HEK293 (cell line): Measurements from ENCODE around the gene PAK6.

Source experiments
- BCL11B ChIP-seq: fragments of 450-650 bp; formaldehyde crosslinking; IDR thresholded peaks from 2 replicates; pipeline ENCODE4 v1.5.1; 2016; ENCODE audit warnings: low read depth, missing biosample characterization, missing genetic modification characterization
- GFI1B ChIP-seq: fragments of 450-650 bp; formaldehyde crosslinking; IDR thresholded peaks from 2 replicates; pipeline ENCODE4 v1.5.1; 2016; ENCODE audit warnings: missing biosample characterization, missing genetic modification characterization
- GLIS1 ChIP-seq: fragments of 450-650 bp; formaldehyde crosslinking; IDR thresholded peaks from 2 replicates; pipeline ENCODE4 v1.5.1; 2016; ENCODE audit warnings: missing biosample characterization, missing genetic modification characterization
- IKZF3 ChIP-seq: fragments of 450-650 bp; IDR thresholded peaks from 2 replicates; pipeline ENCODE4 v1.5.0; 2018; ENCODE audit warnings: missing biosample characterization, mild to moderate bottlenecking, missing genetic modification characterization, moderate library complexity
- KLF9 ChIP-seq: fragments of 450-650 bp; formaldehyde crosslinking; IDR thresholded peaks from 2 replicates; pipeline ENCODE4 v1.5.1; 2016; ENCODE audit warnings: missing biosample characterization, missing genetic modification characterization, low read depth
- REPIN1 ChIP-seq: fragments of 450-650 bp; formaldehyde crosslinking; IDR thresholded peaks from 2 replicates; pipeline ENCODE4 v1.5.1; 2017; ENCODE audit warnings: missing biosample characterization, missing genetic modification characterization, low read depth
- ZBTB20 ChIP-seq: fragments of 450-650 bp; formaldehyde crosslinking; IDR thresholded peaks from 2 replicates; pipeline ENCODE4 v1.5.1; 2016; ENCODE audit warnings: missing biosample characterization, missing genetic modification characterization
- ZBTB8A ChIP-seq: fragments of 450-650 bp; formaldehyde crosslinking; IDR thresholded peaks from 2 replicates; pipeline ENCODE4 v1.5.1; 2016; ENCODE audit warnings: missing biosample characterization, missing genetic modification characterization
- ZIC2 ChIP-seq: fragments of 450-650 bp; formaldehyde crosslinking; IDR thresholded peaks from 2 replicates; pipeline ENCODE4 v1.5.1; 2016; ENCODE audit warnings: missing biosample characterization, missing genetic modification characterization
- ZNF155 ChIP-seq: fragments of 450-650 bp; formaldehyde crosslinking; IDR thresholded peaks from 2 replicates; pipeline ENCODE4 v1.5.1; 2016; ENCODE audit warnings: missing biosample characterization, missing genetic modification characterization
- ZNF19 ChIP-seq: fragments of 450-650 bp; formaldehyde crosslinking; IDR thresholded peaks from 2 replicates; pipeline ENCODE4; 2016; ENCODE audit warnings: missing biosample characterization, missing genetic modification characterization, low read depth
- ZNF214 ChIP-seq: fragments of 450-650 bp; formaldehyde crosslinking; IDR thresholded peaks from 2 replicates; pipeline ENCODE4 v1.5.1; 2017; ENCODE audit warnings: missing biosample characterization, mild to moderate bottlenecking, missing genetic modification characterization, borderline replicate concordance
- ZNF248 ChIP-seq: fragments of 450-650 bp; formaldehyde crosslinking; IDR thresholded peaks from 2 replicates; pipeline ENCODE4 v1.5.1; 2017; ENCODE audit warnings: missing biosample characterization, missing genetic modification characterization
- ZNF394 ChIP-seq: fragments of 450-650 bp; formaldehyde crosslinking; IDR thresholded peaks from 2 replicates; pipeline ENCODE4 v1.5.1; 2016; ENCODE audit warnings: missing biosample characterization, missing genetic modification characterization, mild to moderate bottlenecking, moderate library complexity, borderline replicate concordance
- ZNF473 ChIP-seq: fragments of 450-650 bp; formaldehyde crosslinking; IDR thresholded peaks from 2 replicates; pipeline ENCODE4 v1.5.1; 2017; ENCODE audit warnings: missing biosample characterization, missing genetic modification characterization
- ZNF510 ChIP-seq: fragments of 450-650 bp; formaldehyde crosslinking; IDR thresholded peaks from 2 replicates; pipeline ENCODE4 v1.5.1; 2018; ENCODE audit warnings: mild to moderate bottlenecking, missing genetic modification characterization, missing biosample characterization; ENCODE audit not compliant: insufficient replicate concordance
- ZNF514 ChIP-seq: fragments of 450-650 bp; formaldehyde crosslinking; IDR thresholded peaks from 2 replicates; pipeline ENCODE4 v1.5.1; 2016; ENCODE audit warnings: missing biosample characterization, missing genetic modification characterization
- ZNF521 ChIP-seq: fragments of 450-650 bp; formaldehyde crosslinking; IDR thresholded peaks from 2 replicates; pipeline ENCODE4 v1.5.1; 2017; ENCODE audit warnings: missing biosample characterization, mild to moderate bottlenecking, missing genetic modification characterization
- ZNF530 ChIP-seq: fragments of 450-650 bp; formaldehyde crosslinking; IDR thresholded peaks from 2 replicates; pipeline ENCODE4 v1.5.1; 2016; ENCODE audit warnings: low read depth, missing biosample characterization, missing genetic modification characterization
- ZNF544 ChIP-seq: fragments of 450-650 bp; formaldehyde crosslinking; IDR thresholded peaks from 2 replicates; pipeline ENCODE4 v1.5.0; 2017; ENCODE audit warnings: missing biosample characterization, missing genetic modification characterization
- ZNF555 ChIP-seq: fragments of 450-650 bp; formaldehyde crosslinking; conservative IDR thresholded peaks from 2 replicates; pipeline ENCODE4 v1.5.1; 2017; ENCODE audit warnings: missing biosample characterization, mild to moderate bottlenecking, missing genetic modification characterization, inconsistent platforms
- ZNF610 ChIP-seq: fragments of 450-650 bp; formaldehyde crosslinking; IDR thresholded peaks from 2 replicates; pipeline ENCODE4 v1.5.1; 2016; ENCODE audit warnings: missing biosample characterization, missing genetic modification characterization, borderline replicate concordance
- ZNF670 ChIP-seq: fragments of 450-650 bp; formaldehyde crosslinking; IDR thresholded peaks from 2 replicates; pipeline ENCODE4 v1.5.1; 2016; ENCODE audit warnings: missing biosample characterization, missing genetic modification characterization, low read depth
- ZNF677 ChIP-seq: fragments of 450-650 bp; IDR thresholded peaks from 2 replicates; pipeline ENCODE4 v1.5.0; 2018; ENCODE audit warnings: missing biosample characterization, mild to moderate bottlenecking, missing genetic modification characterization, moderate library complexity
- ZNF830 ChIP-seq: fragments of 450-650 bp; IDR thresholded peaks from 2 replicates; pipeline ENCODE4 v1.5.0; 2018; ENCODE audit warnings: missing biosample characterization, missing genetic modification characterization, low read depth, mild to moderate bottlenecking, moderate library complexity
- ZNF837 ChIP-seq: fragments of 450-650 bp; formaldehyde crosslinking; IDR thresholded peaks from 2 replicates; pipeline ENCODE4 v1.5.1; 2016; ENCODE audit warnings: missing biosample characterization, missing genetic modification characterization
- ZNF843 ChIP-seq: fragments of 450-650 bp; formaldehyde crosslinking; IDR thresholded peaks from 2 replicates; pipeline ENCODE4 v1.5.1; 2016; ENCODE audit warnings: missing biosample characterization, missing genetic modification characterization
- TF ChIP-seq, protein P1 (sequence below): fragments of 450-650 bp; formaldehyde crosslinking; IDR thresholded peaks from 2 replicates; pipeline ENCODE4 v1.5.1; 2016; ENCODE audit warnings: missing biosample characterization, missing genetic modification characterization
- TF ChIP-seq, protein P2 (sequence below): fragments of 450-650 bp; formaldehyde crosslinking; IDR thresholded peaks from 2 replicates; pipeline ENCODE4 v1.5.1; 2016; ENCODE audit warnings: missing biosample characterization, missing genetic modification characterization, borderline replicate concordance
- TF ChIP-seq, protein P3 (sequence below): fragments of 450-650 bp; formaldehyde crosslinking; IDR thresholded peaks from 2 replicates; pipeline ENCODE4 v1.5.1; 2016; ENCODE audit warnings: missing biosample characterization, missing genetic modification characterization, borderline replicate concordance

Gene PAK6

DNA sequence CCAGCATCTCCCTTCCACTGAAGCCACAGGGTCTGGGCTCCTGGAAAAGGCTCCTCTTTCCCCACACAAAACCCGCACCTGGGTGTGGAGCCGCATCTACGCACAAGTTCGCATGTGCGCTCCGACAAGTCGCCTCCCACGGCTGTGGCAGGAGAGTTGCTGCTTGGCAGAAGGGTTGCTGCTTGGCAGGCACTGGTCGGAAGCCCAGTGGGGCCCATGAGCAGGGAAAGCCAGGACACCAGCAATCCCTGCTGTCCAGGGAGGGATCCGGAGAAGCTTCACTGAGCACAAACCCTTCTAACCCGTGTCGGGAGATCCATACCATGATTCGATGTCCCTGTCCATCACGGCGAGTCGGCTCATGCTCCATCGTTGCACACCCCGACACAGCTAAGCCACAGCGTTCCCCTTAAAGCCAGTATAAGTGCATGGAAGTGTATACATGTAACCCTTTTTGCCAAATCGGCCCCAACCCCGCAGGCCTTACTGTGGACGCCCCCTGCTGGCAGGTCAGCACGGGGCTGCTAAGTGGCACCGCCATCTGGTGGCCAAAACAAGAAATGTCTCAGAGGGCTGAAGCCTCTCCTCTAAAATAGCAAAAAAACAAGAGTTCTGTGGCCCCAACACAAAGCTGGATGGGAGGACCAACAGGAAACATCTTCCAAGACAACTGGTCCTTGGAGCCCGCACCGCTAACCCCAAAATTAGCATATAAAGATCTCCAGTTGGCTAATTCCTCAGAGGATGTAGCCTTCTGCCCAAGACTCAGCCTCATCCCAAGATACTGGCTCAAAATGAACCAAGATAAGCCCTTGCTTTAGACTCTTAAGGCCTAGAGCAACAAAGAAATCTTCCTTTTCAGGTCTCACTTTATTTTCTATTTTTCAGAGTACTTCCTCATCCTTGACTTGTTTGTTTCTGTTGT lies 35.7 kb downstream of the PAK6 start (continued):
- TF ChIP-seq ZNF514 (no peak), IKZF3 (no peak), ZNF155 (tag by site-specific recombination) (no peak), ZIC2 (tag by site-specific recombination) (peak; percentile 18; the same call in 1 of the 2 replicates), ZNF510 (no peak), REPIN1 (tag by site-specific recombination) (no peak), ZNF555 (tag by site-specific recombination) (no peak), ZNF544 (tag by site-specific recombination) (no peak), ZBTB20 (tag by site-specific recombination) (no peak), ZNF610 (no peak), ZNF530 (tag by site-specific recombination) (no peak), ZBTB8A (tag by site-specific recombination) (no peak), ZNF837 (tag by site-specific recombination) (no peak), ZNF473 (tag by site-specific recombination) (no peak), BCL11B (tag by site-specific recombination) (no peak), ZNF843 (tag by site-specific recombination) (no peak), ZNF394 (peak; percentile 23; the same call in 1 of the 2 replicates), ZNF830 (tag by site-specific recombination) (no peak), ZNF677 (tag by site-specific recombination) (no peak), ZNF521 (no peak), KLF9 (tag by site-specific recombination) (no peak), ZNF19 (tag by site-specific recombination) (no peak), ZNF670 (tag by site-specific recombination) (no peak), ZNF248 (tag by site-specific recombination) (no peak), ZNF214 (tag by site-specific recombination) (no peak), GLIS1 (tag by site-specific recombination) (no peak), GFI1B (tag by site-specific recombination) (no peak)
- TF ChIP-seq, protein P1, sequence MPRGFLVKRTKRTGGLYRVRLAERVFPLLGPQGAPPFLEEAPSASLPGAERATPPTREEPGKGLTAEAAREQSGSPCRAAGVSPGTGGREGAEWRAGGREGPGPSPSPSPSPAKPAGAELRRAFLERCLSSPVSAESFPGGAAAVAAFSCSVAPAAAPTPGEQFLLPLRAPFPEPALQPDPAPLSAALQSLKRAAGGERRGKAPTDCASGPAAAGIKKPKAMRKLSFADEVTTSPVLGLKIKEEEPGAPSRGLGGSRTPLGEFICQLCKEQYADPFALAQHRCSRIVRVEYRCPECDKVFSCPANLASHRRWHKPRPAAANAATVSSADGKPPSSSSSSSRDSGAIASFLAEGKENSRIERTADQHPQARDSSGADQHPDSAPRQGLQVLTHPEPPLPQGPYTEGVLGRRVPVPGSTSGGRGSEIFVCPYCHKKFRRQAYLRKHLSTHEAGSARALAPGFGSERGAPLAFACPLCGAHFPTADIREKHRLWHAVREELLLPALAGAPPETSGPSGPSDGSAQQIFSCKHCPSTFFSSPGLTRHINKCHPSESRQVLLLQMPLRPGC (tag by site-specific recombination), result no peak
- TF ChIP-seq, protein P2, sequence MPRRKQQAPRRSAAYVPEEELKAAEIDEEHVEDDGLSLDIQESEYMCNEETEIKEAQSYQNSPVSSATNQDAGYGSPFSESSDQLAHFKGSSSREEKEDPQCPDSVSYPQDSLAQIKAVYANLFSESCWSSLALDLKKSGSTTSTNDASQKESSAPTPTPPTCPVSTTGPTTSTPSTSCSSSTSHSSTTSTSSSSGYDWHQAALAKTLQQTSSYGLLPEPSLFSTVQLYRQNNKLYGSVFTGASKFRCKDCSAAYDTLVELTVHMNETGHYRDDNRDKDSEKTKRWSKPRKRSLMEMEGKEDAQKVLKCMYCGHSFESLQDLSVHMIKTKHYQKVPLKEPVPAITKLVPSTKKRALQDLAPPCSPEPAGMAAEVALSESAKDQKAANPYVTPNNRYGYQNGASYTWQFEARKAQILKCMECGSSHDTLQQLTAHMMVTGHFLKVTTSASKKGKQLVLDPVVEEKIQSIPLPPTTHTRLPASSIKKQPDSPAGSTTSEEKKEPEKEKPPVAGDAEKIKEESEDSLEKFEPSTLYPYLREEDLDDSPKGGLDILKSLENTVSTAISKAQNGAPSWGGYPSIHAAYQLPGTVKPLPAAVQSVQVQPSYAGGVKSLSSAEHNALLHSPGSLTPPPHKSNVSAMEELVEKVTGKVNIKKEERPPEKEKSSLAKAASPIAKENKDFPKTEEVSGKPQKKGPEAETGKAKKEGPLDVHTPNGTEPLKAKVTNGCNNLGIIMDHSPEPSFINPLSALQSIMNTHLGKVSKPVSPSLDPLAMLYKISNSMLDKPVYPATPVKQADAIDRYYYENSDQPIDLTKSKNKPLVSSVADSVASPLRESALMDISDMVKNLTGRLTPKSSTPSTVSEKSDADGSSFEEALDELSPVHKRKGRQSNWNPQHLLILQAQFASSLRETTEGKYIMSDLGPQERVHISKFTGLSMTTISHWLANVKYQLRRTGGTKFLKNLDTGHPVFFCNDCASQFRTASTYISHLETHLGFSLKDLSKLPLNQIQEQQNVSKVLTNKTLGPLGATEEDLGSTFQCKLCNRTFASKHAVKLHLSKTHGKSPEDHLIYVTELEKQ (tag by site-specific recombination), result no peak
- TF ChIP-seq, protein P3, sequence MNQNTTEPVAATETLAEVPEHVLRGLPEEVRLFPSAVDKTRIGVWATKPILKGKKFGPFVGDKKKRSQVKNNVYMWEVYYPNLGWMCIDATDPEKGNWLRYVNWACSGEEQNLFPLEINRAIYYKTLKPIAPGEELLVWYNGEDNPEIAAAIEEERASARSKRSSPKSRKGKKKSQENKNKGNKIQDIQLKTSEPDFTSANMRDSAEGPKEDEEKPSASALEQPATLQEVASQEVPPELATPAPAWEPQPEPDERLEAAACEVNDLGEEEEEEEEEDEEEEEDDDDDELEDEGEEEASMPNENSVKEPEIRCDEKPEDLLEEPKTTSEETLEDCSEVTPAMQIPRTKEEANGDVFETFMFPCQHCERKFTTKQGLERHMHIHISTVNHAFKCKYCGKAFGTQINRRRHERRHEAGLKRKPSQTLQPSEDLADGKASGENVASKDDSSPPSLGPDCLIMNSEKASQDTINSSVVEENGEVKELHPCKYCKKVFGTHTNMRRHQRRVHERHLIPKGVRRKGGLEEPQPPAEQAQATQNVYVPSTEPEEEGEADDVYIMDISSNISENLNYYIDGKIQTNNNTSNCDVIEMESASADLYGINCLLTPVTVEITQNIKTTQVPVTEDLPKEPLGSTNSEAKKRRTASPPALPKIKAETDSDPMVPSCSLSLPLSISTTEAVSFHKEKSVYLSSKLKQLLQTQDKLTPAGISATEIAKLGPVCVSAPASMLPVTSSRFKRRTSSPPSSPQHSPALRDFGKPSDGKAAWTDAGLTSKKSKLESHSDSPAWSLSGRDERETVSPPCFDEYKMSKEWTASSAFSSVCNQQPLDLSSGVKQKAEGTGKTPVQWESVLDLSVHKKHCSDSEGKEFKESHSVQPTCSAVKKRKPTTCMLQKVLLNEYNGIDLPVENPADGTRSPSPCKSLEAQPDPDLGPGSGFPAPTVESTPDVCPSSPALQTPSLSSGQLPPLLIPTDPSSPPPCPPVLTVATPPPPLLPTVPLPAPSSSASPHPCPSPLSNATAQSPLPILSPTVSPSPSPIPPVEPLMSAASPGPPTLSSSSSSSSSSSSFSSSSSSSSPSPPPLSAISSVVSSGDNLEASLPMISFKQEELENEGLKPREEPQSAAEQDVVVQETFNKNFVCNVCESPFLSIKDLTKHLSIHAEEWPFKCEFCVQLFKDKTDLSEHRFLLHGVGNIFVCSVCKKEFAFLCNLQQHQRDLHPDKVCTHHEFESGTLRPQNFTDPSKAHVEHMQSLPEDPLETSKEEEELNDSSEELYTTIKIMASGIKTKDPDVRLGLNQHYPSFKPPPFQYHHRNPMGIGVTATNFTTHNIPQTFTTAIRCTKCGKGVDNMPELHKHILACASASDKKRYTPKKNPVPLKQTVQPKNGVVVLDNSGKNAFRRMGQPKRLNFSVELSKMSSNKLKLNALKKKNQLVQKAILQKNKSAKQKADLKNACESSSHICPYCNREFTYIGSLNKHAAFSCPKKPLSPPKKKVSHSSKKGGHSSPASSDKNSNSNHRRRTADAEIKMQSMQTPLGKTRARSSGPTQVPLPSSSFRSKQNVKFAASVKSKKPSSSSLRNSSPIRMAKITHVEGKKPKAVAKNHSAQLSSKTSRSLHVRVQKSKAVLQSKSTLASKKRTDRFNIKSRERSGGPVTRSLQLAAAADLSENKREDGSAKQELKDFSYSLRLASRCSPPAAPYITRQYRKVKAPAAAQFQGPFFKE (tag by site-specific recombination), result no peak
